SKM-1 (cell line): ENCODE results near the gene IYD.
"Not testable (repeated sequence)": the region's sequence is repeated elsewhere in the genome, so short reads cannot be mapped to it uniquely, and the experiment has no call there.

Experiments used
- DNase-seq: peaks from one replicate; lab custom pipeline; 2025; ENCODE audit not compliant: unreplicated experiment; lab: John Stamatoyannopoulos, UW

The IYD gene

DNA sequence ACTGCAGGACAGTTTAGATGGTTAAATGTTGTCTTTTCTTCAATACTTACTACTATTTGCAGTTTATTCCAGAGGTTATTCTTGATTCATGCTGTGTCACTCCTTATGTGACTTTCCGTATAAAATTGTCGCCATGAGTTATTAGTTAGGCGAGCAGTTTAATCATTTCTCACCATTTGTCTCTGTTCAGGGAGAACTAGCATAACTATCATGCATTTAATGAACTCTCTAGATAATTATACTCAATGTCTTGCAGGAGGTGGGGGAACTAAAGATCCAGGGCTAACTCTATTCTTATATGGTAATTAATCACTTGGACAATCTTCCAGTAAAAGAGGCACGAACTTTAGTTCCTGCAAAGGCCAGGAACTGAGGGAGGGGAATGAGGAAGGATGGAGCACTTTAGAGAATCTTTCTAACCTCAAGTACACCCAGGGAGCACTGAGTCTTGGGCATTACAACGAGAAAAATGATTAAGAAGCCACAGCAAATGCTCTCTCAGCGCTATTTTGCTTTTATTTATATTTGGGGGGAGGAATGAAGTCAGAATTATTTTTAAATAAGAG, 58.3 kb downstream of the IYD start:
- no peak for DNase-seq

DNA sequence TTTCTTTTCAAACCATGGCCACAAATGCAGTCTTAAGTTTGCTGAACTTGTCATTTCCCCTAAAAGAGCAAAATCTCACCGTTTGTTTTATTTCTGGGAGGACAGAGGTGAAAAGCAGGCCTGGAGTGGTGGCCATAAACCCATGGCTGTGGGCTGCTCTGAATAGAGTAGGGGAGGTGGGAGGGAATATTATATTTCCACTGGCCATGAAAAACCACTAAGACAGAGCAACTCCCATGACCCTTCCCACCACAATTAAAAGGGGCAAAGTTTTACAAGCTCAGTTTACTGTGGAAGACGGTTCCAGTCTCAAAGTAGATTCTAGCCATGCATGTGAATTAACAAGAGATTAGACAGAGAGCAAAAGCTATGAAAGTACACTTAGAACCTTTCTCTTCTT, 59.0 kb downstream of the IYD start:
- no peak for DNase-seq

DNA sequence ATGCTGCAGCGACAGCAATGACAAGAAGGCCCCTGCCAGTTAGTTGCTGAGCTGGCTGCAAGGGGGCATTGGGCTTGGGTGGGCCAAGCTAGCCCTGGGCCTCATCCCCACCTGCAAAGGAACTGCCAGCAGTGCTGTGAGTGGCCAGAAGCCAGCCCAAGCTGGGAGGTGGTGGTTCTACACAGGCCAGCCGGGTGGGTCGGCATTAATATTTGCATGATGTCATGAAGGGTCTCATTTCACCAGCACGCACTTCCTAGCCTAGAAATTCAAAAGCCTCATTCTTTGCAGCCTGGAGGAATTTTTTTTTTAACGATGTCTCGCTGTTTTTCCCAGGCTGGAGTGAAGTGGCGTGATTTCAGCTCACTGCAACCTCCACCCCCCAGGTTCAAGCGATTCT, 62.0 kb downstream of the IYD start:
- DNase-seq: no peak

DNA sequence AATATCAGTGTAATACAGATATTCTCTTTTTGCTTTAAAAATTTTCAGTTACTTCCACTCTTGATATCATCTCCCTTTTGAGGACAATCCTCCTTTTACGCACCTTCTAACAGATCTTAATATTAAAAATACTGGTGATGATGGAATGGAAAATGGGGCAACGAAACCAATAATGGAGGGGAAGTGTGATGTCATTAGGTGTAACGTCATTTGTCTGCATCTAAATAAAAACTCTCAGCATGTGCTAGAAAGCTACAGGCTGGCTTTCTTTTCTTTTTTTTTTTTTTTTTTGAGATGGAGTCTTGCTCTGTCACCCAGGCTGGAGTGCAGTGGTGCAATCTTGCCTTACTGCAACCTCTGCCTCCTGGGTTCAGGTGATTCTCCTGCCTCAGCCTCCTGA, 66.5 kb downstream of the IYD start:
- DNase-seq: no peak

DNA sequence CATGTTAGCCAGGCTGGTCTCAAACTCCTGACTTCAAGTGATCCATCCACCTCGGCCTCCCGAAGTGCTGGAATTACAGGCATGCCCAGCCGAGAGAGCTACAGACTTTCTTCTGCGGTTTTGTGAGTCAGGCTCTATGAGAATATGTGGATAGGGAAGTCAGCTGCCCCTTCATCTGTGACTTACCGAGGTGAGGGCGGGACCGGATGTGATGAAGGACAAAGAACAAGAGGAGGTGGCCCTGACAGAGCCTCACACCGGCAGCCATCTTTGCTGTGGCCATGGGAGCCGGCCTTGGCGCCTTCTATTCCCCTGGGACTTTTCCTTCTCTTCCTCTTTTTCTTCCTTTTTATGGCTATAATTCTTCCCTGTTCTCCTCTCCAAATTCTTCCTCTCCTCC, 67.0 kb downstream of the IYD start:
- DNase-seq: no peak

DNA sequence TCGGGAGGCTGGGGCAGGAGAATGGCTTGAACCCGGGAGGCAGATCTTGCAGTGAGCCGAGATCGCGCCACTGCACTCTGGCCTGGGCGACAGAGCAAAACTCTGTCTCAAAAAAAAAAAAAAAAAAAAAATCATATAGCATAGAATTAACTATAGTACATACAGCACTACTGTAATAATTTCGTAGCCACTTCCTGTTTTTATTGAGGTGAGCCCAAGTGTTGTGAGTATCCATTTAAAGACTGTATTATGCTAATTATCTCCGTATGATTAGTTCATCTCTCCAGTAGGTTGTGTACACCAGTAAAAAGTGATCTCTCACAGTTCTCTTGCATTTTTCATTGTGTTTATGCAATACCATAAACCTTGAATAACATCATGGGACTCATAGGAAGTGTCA, 70.6 kb downstream of the IYD start:
- DNase-seq: no peak

DNA sequence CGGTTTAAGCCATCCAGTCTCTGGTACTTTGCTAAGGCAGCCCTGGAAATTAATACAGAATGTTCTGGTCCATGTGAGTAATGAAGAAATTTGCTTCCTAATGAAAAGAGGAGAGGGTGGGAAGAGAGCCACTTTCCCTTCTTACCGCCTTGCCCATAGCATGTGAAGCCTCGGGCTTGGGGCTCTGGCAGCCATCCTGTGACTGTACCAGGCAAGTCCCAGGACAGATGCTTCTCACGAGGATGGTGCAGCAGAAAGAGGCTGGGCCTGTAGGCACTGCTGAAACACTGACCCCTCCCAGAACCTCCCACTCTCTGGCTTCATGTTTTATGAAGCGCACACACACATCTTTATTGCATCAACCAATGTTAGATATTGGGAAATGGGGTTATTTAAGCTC, 74.8 kb downstream of the IYD start:
- DNase-seq: no peak

DNA sequence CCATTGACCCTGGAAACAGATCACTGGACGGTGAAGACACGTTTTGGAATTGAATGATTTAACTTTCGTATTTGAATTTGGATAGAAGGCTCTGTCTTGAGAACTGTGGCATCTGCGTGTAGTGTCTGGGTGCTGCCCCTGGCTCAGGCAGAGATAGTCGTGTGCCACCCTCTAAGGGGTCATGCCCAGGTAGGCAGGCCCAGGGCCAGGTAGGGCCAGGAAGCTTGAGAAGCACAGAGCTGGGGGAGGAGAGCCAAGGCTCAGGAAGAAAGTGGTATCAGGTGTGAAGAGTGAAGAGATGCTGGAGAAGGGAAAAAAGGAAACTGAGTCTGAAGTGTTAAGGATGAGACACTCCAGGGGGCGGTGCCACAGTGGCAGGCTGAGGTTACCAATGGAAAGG, 75.5 kb downstream of the IYD start:
- DNase-seq: no peak

DNA sequence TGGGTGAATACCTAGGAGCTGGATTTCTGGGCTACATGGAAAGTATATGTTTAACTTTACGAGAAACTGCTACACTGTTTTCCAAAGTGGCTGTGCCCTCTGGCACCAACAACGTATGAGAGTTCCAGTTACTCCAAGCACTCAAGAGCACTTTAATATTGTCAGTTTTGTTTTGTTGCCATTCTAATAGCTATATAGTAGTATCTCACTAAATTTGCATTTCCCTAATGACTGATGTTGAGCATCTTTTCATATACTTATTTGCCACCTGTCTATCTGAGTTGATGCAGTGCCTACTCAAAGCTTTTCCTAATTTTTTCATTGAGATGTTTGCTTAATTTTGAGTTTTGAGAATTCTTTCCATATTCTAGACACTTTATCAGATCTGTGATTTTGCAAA, 76.7 kb downstream of the IYD start:
- DNase-seq: no peak

DNA sequence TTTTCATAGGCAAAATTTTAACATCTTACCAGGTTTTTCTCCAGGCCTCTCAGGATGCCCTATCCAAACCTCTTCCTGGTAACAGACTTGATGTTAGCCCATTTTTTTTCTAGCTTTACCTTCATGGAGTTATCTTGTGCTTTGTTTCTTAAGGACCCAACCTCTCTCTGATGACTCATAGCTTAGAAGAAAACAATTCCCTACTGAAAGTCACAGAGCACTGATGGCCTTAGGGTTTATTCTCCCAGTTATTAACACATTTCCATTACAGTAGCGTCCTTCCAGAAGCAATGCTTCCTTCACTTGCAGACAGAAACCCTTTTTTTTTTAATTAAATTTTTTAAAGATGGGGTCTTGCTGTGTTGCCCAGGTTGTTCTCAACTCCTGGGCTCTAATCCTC, 79.4 kb downstream of the IYD start:
- no peak for DNase-seq

DNA sequence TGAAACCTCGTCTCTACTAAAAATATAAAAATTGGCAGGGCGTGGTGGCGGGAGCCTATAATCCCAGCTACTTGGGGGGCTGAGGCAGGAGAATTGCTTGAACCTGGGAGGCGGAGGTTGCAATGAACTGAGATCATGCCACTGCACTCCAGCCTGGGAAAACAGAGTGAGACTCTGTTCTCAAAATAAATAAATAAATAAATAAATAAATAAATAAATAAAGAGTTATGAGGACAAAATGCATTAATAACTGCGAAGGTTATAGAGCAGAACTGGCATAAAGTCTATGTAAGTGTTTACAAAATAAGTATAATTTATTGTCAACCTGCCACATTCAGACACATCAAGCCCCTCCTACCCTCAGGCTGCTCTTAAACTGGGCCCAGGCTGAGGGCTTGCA, 80.2 kb downstream of the IYD start:
- not testable (repeated sequence) for DNase-seq

DNA sequence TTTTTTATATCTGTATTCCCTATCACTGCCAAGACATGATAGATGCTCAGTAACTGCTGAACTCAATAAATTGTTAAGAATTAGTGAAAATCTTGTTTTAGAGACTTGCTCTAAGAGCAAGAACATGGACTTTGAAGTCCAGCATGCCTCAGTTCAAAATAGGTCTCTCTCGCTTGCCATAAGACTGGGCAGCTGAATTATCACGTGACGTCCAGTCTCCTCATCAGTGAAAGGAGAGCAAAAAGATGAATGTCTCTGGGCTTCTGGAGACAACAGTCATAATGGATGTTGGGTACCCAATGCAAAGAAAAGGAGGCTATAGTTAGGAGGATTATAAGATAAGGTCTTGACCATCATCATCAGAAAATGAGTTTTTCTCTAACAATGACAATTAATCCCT, 82.1 kb downstream of the IYD start:
- no peak for DNase-seq

DNA sequence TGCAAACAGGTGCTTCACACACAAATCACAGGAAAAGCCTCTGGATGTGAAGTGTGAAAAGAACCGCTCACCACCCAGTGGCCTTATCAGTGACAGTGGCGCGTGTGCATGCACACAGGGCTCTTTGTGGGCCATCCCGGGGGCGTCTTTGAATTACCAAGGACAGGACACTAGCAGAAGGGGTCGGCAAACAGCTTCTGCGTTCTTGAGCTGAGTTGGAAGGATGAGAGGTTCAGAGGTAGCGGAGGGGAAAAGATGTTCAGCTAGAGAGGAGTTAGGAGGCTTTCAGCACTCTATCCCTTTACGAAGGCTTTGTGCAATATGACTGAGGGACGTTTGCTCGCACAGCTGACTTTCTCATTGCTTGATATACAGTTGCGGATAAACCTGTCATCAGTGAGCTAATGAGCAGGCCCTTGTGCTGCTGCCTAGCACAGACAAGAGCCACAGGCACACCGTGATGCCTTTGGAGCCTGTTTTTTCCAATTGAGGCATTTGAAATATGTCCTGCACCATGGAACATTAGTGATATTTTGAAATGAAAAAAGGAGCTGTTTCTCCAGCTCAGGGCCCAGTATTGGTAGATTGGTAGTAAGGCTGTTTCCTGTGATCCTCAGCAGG, 83.1 kb downstream of the IYD start:
- no peak for DNase-seq

DNA sequence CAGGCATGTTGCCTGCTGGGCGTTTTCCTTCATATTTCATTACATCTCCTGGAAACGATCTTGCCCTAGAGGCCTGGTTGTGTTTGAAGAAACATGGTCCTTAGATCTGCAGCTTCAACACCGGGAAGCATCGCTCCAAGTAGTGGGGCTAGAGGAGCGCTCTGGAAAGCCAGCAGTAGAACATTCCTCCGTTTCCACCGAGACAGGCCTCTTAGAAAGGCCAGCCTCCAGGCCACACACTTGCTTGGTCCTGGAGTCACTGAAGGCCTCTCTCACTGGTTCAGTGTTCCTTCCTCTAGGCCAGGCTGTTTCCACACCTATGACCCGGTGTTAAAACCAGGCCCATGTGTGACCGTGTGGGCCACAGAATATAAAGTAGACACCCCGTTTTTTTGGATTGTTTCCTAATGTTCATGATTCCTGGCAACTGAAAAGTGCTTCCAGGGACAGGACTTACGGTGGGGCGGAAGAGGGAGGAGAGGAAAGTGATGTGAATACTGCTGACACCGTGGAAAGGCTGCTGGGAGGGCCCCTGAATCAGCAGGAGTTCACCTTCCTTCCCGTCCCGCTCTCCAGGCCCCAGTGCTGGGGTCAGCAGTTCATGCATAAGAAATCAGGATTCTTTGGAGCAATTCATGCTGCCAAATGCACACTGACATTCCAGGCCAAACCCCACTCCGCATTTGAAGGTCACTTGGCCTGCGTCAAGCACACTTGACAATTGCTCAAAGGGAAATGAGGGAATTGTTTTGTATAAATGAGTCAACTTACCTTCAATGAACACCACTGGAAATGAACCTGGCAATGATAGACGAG, 83.8 kb downstream of the IYD start:
- no peak for DNase-seq

DNA sequence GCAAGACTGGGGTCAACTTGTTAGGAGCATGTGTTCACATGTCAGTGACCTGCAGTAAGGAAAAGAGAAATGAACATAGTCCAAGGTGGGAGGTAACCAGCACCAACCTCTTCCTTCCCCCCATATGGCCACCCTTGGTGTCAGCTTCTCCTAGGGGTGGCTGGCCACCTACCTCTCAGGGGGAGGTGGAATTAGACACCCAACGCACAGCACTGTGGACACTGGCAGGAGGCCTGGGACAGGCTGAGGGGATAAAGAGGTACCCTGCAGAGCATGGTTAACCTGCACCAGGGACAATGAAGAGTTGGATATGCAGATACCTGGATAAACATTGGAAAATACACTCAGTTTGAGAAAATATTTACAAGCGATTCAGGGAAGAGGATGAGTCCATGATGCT, 84.5 kb downstream of the IYD start:
- no peak for DNase-seq
